HG03565 (cell line): ENCODE data around the gene ACTBL2.
"Not testable (repeated sequence)": the region's sequence is repeated elsewhere in the genome, so short reads cannot be mapped to it uniquely, and the experiment has no call there.

ENCODE experiments used
- ATAC-seq: cut with Tn5 transposase; IDR thresholded peaks from one replicate; pipeline ENCODE4 v1.9.1; 2021; ENCODE audit warnings: mild to moderate bottlenecking, moderate library complexity; ENCODE audit not compliant: unreplicated experiment

The ACTBL2 gene

GRCh38 chr5:57494104-57495098 lies 11.8 kb upstream of the ACTBL2 start:
- ATAC-seq, result peak; percentile 58

GRCh38 chr5:57493034-57493433 lies 10.4 kb upstream of the ACTBL2 start:
- ATAC-seq, result no peak

- no peak for ATAC-seq
Measured at GRCh38 chr5:57492632-57493031, 10.0 kb upstream of the ACTBL2 start.

GRCh38 chr5:57491369-57491965 lies 8.9 kb upstream of the ACTBL2 start:
- no peak for ATAC-seq

GRCh38 chr5:57488215-57488955 lies 5.8 kb upstream of the ACTBL2 start:
- ATAC-seq, result peak; percentile 63

DNA sequence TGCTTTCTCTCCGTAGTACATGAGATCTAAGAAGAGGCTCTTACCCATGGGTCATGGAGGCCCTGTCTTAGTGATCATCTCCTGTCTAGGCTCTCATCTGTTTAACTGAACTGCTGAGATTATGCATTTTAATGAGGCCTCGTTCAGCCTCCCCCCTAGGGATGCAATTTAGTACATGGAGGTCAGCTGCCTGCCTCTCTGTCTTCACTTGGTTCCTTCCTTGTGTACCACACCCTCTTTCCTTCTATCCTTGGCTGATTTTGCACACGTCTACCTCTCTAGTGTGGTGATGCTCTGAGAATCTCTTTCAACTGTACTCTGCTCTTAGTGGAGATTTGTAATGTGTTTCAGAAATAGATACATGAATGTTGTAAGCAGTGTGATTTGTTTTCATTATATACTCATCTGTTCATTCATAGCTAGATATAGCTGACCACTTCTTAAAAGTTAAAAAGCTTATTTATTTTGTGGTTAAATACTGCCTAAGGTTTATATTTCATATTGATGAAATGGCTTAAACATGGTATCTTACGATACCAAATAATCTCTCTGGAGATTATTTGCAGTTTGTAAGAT lies 3.5 kb upstream of the ACTBL2 start:
- ATAC-seq, result no peak

DNA sequence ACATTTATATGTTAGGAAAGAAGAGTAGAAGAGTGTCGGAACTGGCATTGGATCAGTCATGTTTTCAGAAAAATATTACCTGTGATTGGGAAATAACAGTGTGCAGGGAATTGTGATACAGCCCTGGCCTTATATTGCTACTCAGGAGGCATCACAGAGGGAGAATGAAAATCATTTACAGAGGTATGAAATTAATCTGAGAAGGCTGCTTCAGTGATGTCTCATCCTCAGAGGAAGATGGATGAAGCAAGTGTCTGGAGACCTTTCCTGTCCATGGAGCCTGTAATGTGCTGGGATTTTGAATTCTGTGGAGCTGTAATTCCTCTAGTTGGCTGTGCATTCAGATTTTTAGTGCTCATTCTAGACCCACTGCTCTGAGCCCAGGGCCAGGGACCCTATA lies 3.8 kb downstream of the ACTBL2 start:
- ATAC-seq, result no peak

- no peak for ATAC-seq
Measured at GRCh38 chr5:57476601-57477056, 6.0 kb downstream of the ACTBL2 start.

- no peak for ATAC-seq
Measured at GRCh38 chr5:57470339-57470738, 12.3 kb downstream of the ACTBL2 start.

DNA sequence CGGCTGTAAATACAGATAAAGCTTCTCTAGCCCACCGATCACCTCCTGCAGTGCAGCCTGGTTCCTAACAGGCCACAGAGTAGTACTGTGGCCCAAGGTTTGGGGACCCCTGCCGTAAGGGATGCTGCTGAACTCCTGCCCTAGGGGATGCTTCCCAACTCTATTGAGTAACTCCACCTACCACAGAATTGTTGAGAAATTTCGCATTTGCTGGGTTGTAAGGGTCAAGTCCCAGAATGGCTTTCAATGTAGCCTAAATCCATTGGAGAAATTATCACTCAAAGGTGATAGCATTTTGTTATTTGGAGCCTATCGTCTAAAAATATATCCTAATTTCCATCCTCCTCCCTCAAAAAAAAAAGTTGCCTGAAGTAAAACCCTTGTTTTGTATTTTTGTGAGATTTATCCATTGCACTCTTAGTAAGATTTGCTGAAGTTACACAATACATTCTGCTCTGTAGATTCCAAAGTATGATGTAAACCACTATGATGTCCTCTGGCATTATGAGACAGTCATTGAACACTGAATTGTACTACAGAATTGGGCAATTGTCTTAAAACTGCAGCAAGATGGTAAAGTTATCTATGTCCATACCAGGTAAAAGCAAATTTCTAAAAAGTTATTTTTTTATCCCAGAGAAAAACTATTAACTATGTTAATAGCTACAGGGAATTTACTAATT lies 14.0 kb downstream of the ACTBL2 start:
- ATAC-seq, result no peak

DNA sequence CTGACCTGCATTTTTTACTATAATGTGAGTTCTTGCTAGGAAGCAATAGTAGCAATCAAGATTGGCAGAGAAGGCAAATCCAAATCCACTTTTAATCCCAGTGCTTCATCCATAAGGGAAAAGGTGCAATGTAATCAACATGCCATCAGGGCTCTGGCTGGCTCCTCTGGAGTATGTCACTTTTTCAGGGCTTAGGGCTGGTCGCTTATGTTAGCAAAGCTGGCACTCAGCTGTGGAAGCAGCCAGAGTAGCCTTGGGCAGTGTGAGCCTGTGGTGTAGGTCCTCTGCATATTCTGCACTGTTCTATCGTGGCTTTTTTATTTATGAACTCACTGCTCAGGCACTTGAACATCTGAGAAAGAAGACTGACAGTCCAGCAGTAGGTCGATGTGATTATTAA lies 16.1 kb downstream of the ACTBL2 start:
- no peak for ATAC-seq

DNA sequence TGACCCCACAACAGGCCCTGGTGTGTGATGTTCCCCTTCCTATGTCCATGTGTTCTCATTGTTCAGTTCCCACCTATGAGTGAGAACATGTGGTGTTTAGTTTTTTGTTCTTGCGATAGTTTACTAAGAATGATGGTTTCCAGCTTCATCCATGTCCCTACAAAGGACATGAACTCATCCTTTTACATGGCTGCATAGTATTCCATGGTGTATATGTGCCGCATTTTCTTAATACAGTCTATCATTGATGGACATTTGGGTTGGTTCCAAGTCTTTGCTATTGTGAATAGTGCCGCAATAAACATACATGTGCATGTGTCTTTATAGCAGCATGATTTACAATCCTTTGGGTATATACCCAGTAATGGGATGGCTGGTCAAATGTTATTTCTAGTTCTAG lies 22.6 kb downstream of the ACTBL2 start:
- ATAC-seq, result not testable (repeated sequence)

DNA sequence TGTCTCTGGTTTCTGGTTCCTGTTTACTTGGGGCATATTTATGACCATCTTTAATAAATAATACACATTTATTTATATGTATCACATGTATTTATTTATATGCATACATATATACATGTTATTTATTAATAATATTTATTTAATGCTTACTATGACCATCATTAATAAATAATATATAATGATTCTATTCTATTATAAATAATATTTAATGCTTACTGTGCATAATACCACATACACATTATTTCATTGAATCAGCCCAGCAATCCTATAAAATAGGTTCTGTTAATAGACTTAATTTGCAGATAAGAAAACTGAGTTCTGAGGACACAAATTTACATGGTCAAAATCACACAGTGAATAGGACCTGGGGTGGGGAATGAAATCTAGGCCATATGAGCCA lies 24.2 kb downstream of the ACTBL2 start:
- ATAC-seq, result no peak

DNA sequence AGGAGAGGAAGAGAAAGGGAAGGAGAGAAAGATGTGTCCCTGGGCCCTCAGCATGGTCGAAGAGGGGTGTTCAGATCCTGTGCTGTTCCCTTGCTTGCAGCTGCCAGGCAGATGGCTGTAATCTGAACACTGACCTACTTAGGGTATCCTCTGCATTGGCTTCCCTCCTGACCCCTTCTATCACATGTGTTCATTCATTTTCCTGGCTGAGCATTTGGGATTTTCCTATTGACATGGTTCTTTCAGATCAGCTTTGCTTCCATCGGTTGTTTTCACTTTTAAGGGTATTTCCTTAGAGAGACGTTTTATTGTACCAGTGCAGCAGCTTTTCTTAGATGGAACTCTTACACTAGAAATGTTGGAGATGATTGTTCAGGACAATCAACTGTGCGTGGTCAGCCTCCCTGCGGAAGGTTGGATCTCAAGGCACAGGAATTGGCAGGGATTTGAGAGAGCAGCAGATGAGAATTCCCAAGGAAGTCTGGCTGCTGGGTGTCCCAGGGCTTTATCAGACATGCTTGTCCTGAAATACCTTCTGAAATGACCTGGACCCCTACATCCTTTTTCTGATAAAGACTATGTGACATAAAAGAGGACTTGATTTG lies 26.0 kb downstream of the ACTBL2 start:
- no peak for ATAC-seq

GRCh38 chr5:57455511-57456455 lies 26.8 kb downstream of the ACTBL2 start:
- no peak for ATAC-seq

DNA sequence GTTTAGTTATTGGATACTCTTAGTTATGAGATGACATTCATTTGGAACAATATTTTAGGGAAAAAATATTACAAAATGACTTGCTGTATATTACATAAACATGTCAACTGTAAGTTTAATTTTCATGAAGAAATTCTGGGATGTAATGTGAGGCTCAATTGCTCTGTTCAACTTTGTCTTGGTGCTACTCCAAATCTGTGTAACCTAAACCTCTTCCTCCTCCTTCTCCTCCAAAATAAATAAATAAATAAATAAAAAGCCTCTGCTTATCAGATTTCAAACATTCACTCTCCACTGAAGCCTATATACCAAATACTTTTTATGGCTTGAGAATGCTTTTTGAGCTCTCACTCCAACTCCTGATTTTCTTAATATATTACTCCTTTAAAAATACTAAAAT lies 27.7 kb downstream of the ACTBL2 start:
- ATAC-seq, result no peak

GRCh38 chr5:57453728-57454127 lies 28.9 kb downstream of the ACTBL2 start:
- ATAC-seq, result no peak

DNA sequence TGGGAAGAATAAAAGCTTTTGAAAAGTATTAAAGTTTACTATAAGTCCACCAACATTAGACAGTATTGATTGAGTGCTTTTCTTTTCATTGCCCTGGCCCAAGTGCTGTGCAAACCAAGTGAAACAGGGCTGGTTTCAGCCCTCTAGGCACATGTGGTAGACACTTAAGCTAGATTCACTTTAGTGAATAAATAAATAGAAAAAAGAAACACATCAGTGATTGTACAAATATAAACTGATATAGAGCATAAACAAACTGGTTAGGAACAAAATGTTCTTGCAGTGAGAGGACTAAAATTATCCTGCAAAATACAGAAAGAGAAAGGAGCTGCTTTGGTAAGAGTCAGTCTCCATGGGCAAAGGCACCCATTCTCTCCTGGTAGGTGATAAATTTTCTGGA lies 29.7 kb downstream of the ACTBL2 start:
- no peak for ATAC-seq
